ENCODE data around the gene PTGR1.

The PTGR1 gene

DNA sequence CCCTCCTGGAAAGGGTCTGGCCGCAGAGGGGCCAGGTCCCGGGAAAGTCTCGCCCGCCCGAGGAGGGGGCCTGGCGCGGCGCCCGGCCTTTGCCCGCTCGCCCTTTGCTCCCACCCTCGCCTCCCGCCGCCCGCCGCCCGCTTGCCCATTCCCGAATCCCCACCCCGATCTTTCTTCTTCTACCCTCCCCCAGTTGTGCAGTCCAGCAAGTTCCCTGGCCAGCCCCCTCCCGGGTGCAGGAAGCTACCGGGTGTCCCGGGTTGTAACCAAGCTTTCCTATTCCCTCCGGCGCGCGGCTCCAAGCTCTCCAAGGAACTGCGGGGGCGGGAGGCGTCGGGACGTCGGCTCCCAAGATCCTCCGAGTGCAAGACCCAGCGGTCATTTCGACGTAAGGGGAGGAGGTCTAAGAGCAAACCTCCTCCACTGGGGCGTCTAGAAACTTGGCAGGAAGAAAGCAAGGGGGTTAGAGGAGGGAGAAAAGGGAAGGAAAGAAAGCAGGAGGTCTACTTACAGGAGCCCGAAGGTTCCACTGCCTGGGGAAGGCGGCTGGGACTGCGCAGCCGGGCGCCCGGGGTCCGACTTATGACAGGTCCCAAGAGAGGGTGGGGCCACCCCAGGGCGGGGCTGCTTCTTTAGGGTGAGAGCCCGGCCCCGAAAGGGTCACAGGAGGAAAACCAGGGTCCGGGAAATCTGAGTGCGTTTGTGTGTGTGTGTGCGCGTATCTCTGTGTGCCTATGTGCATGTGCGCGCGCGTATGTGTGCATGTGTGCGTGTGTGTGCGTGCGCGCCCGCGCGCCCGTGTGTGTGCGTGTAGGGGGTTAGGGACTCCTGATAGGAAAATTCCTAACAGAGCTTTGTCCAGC lies at the start of gene PTGR1:
TSS of gene PTGR1 (minus strand) at position 556 of the 863 bp plus-strand sequence. CDS start 2,225 bp downstream, outside the sequence.
- FAIRE-seq (no peak), DNase-seq (ENCODE audit: insufficient read length, low spot score) (peak; percentile 58)
- TF ChIP-seq, protein P1, sequence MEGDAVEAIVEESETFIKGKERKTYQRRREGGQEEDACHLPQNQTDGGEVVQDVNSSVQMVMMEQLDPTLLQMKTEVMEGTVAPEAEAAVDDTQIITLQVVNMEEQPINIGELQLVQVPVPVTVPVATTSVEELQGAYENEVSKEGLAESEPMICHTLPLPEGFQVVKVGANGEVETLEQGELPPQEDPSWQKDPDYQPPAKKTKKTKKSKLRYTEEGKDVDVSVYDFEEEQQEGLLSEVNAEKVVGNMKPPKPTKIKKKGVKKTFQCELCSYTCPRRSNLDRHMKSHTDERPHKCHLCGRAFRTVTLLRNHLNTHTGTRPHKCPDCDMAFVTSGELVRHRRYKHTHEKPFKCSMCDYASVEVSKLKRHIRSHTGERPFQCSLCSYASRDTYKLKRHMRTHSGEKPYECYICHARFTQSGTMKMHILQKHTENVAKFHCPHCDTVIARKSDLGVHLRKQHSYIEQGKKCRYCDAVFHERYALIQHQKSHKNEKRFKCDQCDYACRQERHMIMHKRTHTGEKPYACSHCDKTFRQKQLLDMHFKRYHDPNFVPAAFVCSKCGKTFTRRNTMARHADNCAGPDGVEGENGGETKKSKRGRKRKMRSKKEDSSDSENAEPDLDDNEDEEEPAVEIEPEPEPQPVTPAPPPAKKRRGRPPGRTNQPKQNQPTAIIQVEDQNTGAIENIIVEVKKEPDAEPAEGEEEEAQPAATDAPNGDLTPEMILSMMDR (IDR thresholded peaks at IDR 0.05; ENCODE audit: insufficient read depth, missing control alignments) = no peak

DNA sequence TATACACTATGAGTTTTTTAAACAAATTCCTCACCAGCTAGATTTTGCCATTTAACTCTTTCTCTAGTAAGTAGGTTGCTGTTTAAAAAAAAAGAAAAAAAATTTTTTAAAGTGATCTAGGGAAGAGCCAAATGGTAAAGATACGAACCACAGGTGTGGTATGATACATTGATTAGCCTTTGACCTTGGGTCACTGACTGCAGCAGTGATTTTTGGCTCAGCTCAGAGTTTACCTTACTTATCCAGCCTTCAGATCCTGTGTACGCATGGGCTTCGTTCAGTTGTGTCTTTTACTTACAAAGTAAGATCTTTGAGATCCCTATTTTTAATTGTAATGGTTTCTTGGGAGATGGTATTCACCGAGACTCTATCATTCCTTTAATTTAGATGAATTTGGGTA lies 49.6 kb upstream of the PTGR1 start:
- DNase-seq (ENCODE audit: insufficient read length, low spot score) (no peak), FAIRE-seq (no peak)
- TF ChIP-seq, protein P1 (IDR thresholded peaks at IDR 0.05; ENCODE audit: insufficient read depth, missing control alignments) = no peak

DNA sequence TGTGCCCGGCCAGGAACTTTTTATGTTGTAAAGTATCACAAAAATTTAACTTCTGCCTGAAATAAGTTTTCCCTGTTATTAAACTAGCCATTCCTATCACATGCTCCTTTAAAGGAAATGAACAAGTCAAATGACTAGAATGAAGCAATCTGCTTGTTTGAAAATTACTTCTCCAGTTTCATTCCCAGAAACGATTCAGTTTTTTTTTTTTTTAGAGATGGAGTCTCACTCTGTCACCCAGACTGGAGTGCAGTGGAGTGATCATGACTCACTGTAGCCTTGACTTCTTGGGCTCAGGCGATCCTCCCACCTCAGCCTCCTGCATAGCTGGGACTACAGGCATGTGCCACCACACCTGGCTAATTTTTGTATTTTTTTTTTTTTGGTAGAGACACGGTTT lies 48.6 kb upstream of the PTGR1 start:
- TF ChIP-seq, protein P1 (IDR thresholded peaks at IDR 0.05; ENCODE audit: insufficient read depth, missing control alignments) = no peak
- DNase-seq (ENCODE audit: insufficient read length, low spot score) (no peak), FAIRE-seq (no peak)

DNA sequence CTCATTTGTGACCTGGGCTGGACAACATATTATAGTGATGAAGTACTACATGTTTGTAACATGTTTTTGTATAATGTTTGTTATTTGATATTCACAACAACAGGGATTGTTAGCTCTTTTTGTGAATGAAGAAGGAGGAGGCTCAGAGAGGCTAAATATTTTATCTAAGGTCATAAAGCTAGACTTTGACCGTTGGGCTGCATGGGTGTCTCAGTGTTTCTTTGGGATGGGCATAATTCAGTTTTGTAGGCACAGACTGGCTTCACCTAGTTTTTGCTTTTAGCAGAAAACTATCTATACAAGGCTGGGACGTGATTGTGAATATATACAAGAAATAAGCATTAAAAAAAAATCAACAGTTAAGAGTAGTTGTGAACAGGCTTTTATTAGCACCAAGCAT lies 47.0 kb upstream of the PTGR1 start:
- FAIRE-seq (no peak), DNase-seq (ENCODE audit: insufficient read length, low spot score) (no peak)
- TF ChIP-seq, protein P1 (IDR thresholded peaks at IDR 0.05; ENCODE audit: insufficient read depth, missing control alignments) = no peak

DNA sequence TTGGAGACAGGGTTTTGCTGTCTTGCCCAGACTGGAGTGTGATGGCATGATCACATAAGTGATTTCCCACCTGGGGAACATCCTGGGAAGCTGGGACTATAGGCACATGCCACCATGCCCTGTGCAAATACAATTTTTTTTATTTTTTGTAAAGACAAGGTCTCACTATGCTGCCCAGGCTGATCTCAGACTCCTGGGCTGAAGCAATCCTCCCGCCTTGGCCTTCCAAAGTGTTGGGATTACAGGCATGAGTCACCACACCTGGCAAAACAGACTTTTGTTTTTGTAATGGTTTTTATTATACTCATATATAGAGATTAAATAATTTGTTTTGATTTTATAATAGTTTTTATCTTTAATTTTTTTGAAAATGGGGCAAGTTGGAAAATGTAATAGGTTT lies 46.4 kb upstream of the PTGR1 start:
- FAIRE-seq = no peak
- DNase-seq (ENCODE audit: insufficient read length, low spot score) = no peak
- TF ChIP-seq, protein P1 (IDR thresholded peaks at IDR 0.05; ENCODE audit: insufficient read depth, missing control alignments) = no peak

DNA sequence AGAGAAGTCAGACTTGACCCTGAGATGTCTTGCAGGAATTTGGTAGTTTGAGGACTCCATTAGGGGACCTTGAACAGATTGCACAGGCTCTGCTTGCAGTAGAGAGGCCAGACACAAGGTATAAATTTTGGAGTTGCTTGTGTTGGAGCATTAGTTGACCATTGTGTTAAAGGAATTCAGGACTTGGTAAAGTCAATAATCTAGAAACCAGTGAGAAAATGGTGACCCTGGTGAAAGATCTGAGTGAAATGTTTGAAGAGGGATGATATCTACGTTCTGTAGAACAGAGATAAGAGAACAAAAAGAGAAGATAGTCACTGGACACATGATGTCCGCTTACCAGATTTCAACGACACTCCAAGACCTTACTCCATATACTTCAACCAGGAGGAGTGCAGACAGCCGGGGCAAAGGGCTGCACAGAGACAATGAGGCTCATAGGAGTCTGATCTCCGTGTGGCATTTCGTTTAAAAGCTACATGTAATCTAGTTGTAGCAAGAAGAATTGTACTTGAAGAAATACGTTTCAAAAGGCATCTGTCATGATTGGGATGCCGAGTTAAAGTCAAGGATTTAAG lies 44.8 kb upstream of the PTGR1 start:
- DNase-seq (ENCODE audit: insufficient read length, low spot score) (no peak), FAIRE-seq (no peak)
- TF ChIP-seq, protein P1 (IDR thresholded peaks at IDR 0.05; ENCODE audit: insufficient read depth, missing control alignments) = no peak

DNA sequence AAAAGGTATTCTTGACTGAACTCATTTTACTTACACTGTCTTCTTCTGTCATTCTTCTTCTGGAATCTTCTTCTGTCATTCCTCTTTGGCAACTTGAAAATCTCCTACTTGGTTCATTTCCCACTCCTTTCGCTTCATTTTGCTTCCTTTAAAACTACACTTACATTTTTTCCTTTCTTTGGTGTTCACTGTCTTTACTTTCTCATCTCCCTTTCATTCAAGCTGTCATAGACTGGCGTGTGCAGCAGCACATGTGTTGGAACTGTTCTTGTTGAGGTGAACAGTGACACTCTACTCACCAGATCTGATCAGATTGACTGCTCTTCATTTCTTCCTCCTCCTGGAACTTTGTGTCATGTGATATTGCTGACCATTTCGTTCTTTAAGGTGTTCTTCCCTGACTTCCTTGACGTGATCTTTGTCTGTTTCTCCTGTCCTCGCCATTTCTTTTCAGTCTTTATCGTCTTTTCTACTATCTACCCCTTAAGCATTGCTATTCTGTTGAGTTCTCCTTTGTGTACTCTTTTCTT lies 38.0 kb upstream of the PTGR1 start:
- TF ChIP-seq, protein P1 (IDR thresholded peaks at IDR 0.05; ENCODE audit: insufficient read depth, missing control alignments) = no peak
- no peak for FAIRE-seq
- no peak for DNase-seq (ENCODE audit: insufficient read length, low spot score)
